SK-N-MC (cell line): ENCODE measurements around the gene MYCL.

Experiments used
- EZH2 ChIP-seq: fragments of 200-600 bp; sonication (generic); IDR thresholded peaks from one replicate; pipeline ENCODE4 v1.6.1; 2017; ENCODE audit warnings: antibody characterized with exemption
- POLR2AphosphoS5 ChIP-seq: IDR thresholded peaks from 2 replicates; pipeline ENCODE4 v1.6.1; 2012; ENCODE audit warnings: mild to moderate bottlenecking, low read depth, low read length, borderline replicate concordance

DNA sequence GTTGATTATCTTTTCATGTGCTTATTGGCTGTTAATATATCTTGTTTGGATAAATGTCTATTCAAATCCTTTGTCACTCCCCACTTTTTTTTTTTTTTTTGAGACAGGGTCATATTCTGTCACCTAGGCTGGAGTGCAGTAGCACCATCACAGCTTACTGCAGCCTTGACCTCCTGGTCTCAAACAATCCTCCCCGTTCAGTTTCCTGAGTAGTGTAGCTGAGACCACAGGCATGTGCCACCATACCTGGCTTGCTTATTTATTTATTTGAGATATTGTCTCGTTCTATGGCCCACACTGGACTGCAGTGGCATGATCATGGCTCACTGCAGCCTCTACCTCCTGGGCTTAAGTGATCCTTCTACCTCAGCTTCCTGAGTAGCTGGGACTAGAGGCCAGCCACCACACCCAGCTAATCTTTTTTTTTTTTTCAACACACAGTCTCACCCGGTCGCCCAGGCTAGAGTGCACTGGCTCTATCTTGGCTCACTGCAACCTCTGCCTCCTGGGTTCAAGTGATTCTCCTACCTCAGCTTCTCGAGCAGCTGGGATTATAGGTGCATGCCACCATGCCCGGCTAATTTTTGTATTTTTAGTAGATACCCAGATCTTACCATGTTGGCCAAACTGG lies 13.9 kb upstream of the MYCL start:
- TF ChIP-seq POLR2AphosphoS5 (no peak), EZH2 (no peak)
